Neural progenitor cell (in vitro differentiated cells): ENCODE measurements around the gene RNGTT. TPM values are rescaled to one million over a fixed set of nuclear protein-coding genes. Genes with fewer than 3 reads are reported as not detected.
A peak's percentile ranks its signal among the peaks of the same experiment; 100 is the strongest.
"Not testable (repeated sequence)": the region's sequence is repeated elsewhere in the genome, so short reads cannot be mapped to it uniquely, and the experiment has no call there.

Experiments used
- DNase-seq: peaks from one replicate; pipeline ENCODE4 v3.0.0-alpha.2; 2016; ENCODE audit warnings: low spot score
- H2AFZ ChIP-seq: fragments of 200-600 bp; sonication (generic); replicated peaks from 2 replicates; pipeline ENCODE4 v1.6.1; 2016; ENCODE audit warnings: antibody characterized with exemption
- H3F3A ChIP-seq: fragments of 200-600 bp; sonication (generic); 2 replicates; pipeline ENCODE4 v1.6.1; 2016; ENCODE audit warnings: antibody characterized with exemption, low read depth
- H3K27ac ChIP-seq: fragments of 200-600 bp; sonication (generic); 2 replicates; pipeline ENCODE4 v1.5.1; 2016; ENCODE audit warnings: mild to moderate bottlenecking
- H3K27me3 ChIP-seq: fragments of 200-600 bp; sonication (generic); 2 replicates; pipeline ENCODE4 v1.6.1; 2016; ENCODE audit warnings: mild to moderate bottlenecking, moderate library complexity
- H3K36me3 ChIP-seq: fragments of 200-600 bp; sonication (generic); 2 replicates; pipeline ENCODE4 v1.5.1; 2016
- H3K4me1 ChIP-seq: fragments of 200-600 bp; sonication (generic); 2 replicates; pipeline ENCODE4 v1.6.1; 2016; ENCODE audit warnings: mixed run types
- H3K4me2 ChIP-seq: fragments of 200-600 bp; sonication (generic); 2 replicates; pipeline ENCODE4 v1.6.1; 2016
- H3K4me3 ChIP-seq: fragments of 200-600 bp; sonication (generic); 2 replicates; pipeline ENCODE4 v1.5.1; 2016
- H3K79me2 ChIP-seq: fragments of 200-600 bp; sonication (generic); 2 replicates; pipeline ENCODE4 v1.6.1; 2016; ENCODE audit warnings: low read depth
- H3K9ac ChIP-seq: fragments of 200-600 bp; sonication (generic); 2 replicates; pipeline ENCODE4 v1.6.1; 2016
- H3K9me3 ChIP-seq: fragments of 200-600 bp; sonication (generic); 2 replicates; pipeline ENCODE4 v1.5.1; 2016; ENCODE audit warnings: low read depth
- H4K20me1 ChIP-seq: fragments of 200-600 bp; sonication (generic); 2 replicates; pipeline ENCODE4 v1.6.1; 2016; ENCODE audit warnings: low read depth
- H3K27ac Mint-ChIP-seq: 3 replicates; pipeline ENCODE4 v1.8.0; 2021; ENCODE audit warnings: mixed read lengths
- H3K27me3 Mint-ChIP-seq: 2 replicates; pipeline ENCODE4 v1.8.0; 2022; ENCODE audit warnings: low read depth, mild to moderate bottlenecking, inconsistent platforms, moderate library complexity, mixed read lengths; ENCODE audit not compliant: insufficient read depth
- H3K36me3 Mint-ChIP-seq: 3 replicates; pipeline ENCODE4 v1.8.0; 2021; ENCODE audit warnings: mixed read lengths
- H3K4me1 Mint-ChIP-seq: 3 replicates; pipeline ENCODE4 v1.8.0; 2021; ENCODE audit warnings: mixed read lengths
- H3K4me3 Mint-ChIP-seq: 3 replicates; pipeline ENCODE4 v1.8.0; 2021; ENCODE audit warnings: mild to moderate bottlenecking, moderate library complexity, mixed read lengths
- H3K9me3 Mint-ChIP-seq: 3 replicates; pipeline ENCODE4 v1.8.0; 2020; ENCODE audit warnings: mixed read lengths
- EZH2 ChIP-seq: fragments of 200-600 bp; sonication (generic); IDR thresholded peaks from 2 replicates; pipeline ENCODE4 v1.6.1; 2017; ENCODE audit warnings: antibody characterized with exemption, mild to moderate bottlenecking, moderate library complexity
- EZH2phosphoT487 ChIP-seq: fragments of 200-600 bp; sonication (generic); IDR thresholded peaks from 2 replicates; pipeline ENCODE4 v1.6.1; 2017; ENCODE audit warnings: antibody characterized with exemption
- total RNA-seq: library from RNA; depleted of rRNA; stranded (reverse); fragments of >200 nt; gene quantifications from 2 replicates; pipeline ENCODE4 v1.2.3, GENCODE V29; 2015; ENCODE audit warnings: low replicate concordance
- TF ChIP-seq, protein P1 (sequence below): fragments of 200-600 bp; sonication (generic); IDR thresholded peaks from 2 replicates; pipeline ENCODE4 v1.5.1; 2017; ENCODE audit warnings: antibody characterized with exemption, mild to moderate bottlenecking

Gene RNGTT
- total RNA-seq, 1 donor from 2014 or later = 71.7 TPM

DNA sequence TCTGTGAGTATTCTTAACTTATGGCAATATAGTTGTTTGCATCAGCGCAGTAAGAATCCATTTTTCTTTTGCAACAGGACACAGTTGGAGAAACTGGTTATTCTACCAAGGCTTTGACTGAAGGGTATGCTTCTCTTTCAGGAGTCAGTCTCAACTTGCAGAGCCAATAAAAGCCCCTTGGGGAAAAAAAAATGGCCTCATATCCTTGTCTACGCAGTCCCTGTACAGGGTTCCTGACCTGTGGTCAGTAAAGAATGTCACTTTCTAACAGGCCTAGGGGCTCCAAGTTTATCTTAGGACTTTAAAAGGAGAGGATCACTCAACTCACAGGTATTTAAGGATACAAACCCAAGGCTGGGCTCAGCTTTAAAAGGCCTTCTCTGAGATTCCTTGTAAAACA, 6.9 kb upstream of the RNGTT start:
- Mint-ChIP-seq H3K36me3 (no peaks in the 10 kb centered on the region), H3K27me3 (peaks cover 2% of the 10 kb centered on the region), H3K27ac (no peak overlapping the region), H3K4me3 (no peak overlapping the region), H3K4me1 (peaks cover 2% of the 10 kb centered on the region), H3K9me3 (no peaks in the 10 kb centered on the region)
- no peak for DNase-seq
- Histone ChIP-seq H3F3A (no peaks in the 10 kb centered on the region), H3K9ac (no peak overlapping the region), H3K27ac (no peak overlapping the region), H3K4me1 (no peaks in the 10 kb centered on the region), H3K4me2 (no peak overlapping the region), H3K4me3 (no peak overlapping the region), H2AFZ (no peak overlapping the region), H3K79me2 (no peaks in the 10 kb centered on the region), H3K27me3 (peaks cover 26% of the 10 kb centered on the region), H3K36me3 (no peaks in the 10 kb centered on the region), H3K9me3 (peaks cover 9% of the 10 kb centered on the region), H4K20me1 (no peaks in the 10 kb centered on the region)
- TF ChIP-seq, protein P1, sequence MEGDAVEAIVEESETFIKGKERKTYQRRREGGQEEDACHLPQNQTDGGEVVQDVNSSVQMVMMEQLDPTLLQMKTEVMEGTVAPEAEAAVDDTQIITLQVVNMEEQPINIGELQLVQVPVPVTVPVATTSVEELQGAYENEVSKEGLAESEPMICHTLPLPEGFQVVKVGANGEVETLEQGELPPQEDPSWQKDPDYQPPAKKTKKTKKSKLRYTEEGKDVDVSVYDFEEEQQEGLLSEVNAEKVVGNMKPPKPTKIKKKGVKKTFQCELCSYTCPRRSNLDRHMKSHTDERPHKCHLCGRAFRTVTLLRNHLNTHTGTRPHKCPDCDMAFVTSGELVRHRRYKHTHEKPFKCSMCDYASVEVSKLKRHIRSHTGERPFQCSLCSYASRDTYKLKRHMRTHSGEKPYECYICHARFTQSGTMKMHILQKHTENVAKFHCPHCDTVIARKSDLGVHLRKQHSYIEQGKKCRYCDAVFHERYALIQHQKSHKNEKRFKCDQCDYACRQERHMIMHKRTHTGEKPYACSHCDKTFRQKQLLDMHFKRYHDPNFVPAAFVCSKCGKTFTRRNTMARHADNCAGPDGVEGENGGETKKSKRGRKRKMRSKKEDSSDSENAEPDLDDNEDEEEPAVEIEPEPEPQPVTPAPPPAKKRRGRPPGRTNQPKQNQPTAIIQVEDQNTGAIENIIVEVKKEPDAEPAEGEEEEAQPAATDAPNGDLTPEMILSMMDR = no peak
- TF ChIP-seq EZH2phosphoT487 (no peak), EZH2 (no peak)

DNA sequence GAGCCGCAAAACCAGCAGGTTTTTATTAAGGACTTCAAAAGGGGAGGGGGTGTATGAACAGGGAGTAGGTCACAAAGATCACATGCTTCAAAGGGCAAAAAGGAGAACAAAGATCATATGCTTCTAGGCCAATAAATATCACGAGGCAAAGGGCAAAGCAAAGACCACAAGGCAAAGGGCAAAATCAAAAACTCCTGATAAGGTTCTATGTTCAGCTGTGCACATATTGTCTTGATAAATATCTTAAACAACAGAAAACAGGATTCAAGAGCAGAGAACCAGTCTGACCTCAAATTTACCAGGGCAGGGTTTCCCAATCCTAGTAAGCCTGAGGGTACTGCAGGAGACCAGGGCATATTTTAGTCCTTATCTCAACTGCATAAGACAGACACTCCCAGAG, 5.8 kb upstream of the RNGTT start:
- H2AFZ ChIP-seq, H3K9me3 Mint-ChIP-seq, H3K4me2 ChIP-seq, H3K4me3 ChIP-seq, H3K9me3 ChIP-seq, H3K36me3 Mint-ChIP-seq, H3K4me1 ChIP-seq, DNase-seq, H3K9ac ChIP-seq, H3K4me1 Mint-ChIP-seq, H3K27me3 Mint-ChIP-seq, H3F3A ChIP-seq, H3K36me3 ChIP-seq, H3K27ac ChIP-seq, H3K4me3 Mint-ChIP-seq, H4K20me1 ChIP-seq, H3K79me2 ChIP-seq: not testable (repeated sequence)
- H3K27me3 ChIP-seq = peaks cover 26% of the 10 kb centered on the region
- H3K27ac Mint-ChIP-seq = peak overlapping the region; percentile 14

DNA sequence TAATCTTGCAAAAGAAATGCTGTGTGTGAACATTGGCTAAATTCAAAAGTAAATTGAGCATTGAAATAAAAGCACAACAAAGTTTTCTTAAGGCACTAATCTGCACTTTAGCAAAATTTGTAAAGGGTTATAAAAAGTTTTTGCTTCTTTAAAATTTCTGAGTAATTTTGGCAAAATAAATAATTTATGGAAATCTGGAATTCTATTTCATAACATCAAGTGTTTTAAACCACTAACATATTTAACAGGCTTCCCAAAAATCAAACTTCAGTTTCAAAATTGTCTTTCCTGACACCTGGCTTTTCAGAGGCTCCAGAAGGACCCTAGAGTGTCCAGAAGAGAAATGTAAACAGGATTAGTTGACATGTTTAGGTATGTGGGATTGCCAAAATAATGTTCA, 4.5 kb upstream of the RNGTT start:
- peaks cover 16% of the 10 kb centered on the region for H3K4me1 Mint-ChIP-seq
- no peak overlapping the region for H3K9ac ChIP-seq
- TF ChIP-seq, protein P1 = no peak
- TF ChIP-seq EZH2 = no peak
- no peak overlapping the region for H2AFZ ChIP-seq
- no peak overlapping the region for H3K27ac Mint-ChIP-seq
- no peak for DNase-seq
- H3K27me3 Mint-ChIP-seq = peaks cover 1% of the 10 kb centered on the region
- H3K27me3 ChIP-seq = peaks cover 17% of the 10 kb centered on the region
- peaks cover 9% of the 10 kb centered on the region for H3K9me3 ChIP-seq
- H3K79me2 ChIP-seq = peaks cover 4% of the 10 kb centered on the region
- no peak overlapping the region for H3K27ac ChIP-seq
- no peak overlapping the region for H3K4me3 ChIP-seq
- H4K20me1 ChIP-seq = no peaks in the 10 kb centered on the region
- H3K36me3 ChIP-seq = no peaks in the 10 kb centered on the region
- H3K9me3 Mint-ChIP-seq = no peaks in the 10 kb centered on the region
- peaks cover 1% of the 10 kb centered on the region for H3K36me3 Mint-ChIP-seq
- H3K4me2 ChIP-seq = no peak overlapping the region
- H3F3A ChIP-seq = peaks cover 12% of the 10 kb centered on the region
- no peaks in the 10 kb centered on the region for H3K4me1 ChIP-seq
- no peak overlapping the region for H3K4me3 Mint-ChIP-seq

GRCh38 chr6:88965691-88966090, 2.3 kb upstream of the RNGTT start:
- H3K4me3 Mint-ChIP-seq = peak overlapping the region; percentile 99
- peaks cover 9% of the 10 kb centered on the region for H3K9me3 ChIP-seq

More at GRCh38 chr6:88965691-88966090, 2.3 kb upstream of the RNGTT start:
- H2AFZ ChIP-seq = no peak overlapping the region
- H3K4me3 ChIP-seq = no peak overlapping the region
- peaks cover 2% of the 10 kb centered on the region for H3K27me3 Mint-ChIP-seq
- DNase-seq = no peak
- H3K9ac ChIP-seq = no peak overlapping the region
- H3K36me3 Mint-ChIP-seq = peaks cover 13% of the 10 kb centered on the region
- H3K4me2 ChIP-seq = no peak overlapping the region
- H3K4me1 ChIP-seq = no peaks in the 10 kb centered on the region
- TF ChIP-seq, protein P1 = no peak
- no peak for TF ChIP-seq EZH2phosphoT487
- no peak for TF ChIP-seq EZH2
- no peak overlapping the region for H3K27ac Mint-ChIP-seq
- H3K27me3 ChIP-seq = peaks cover 6% of the 10 kb centered on the region
- no peaks in the 10 kb centered on the region for H3K9me3 Mint-ChIP-seq
- H3K27ac ChIP-seq = no peak overlapping the region
- H3K79me2 ChIP-seq = peaks cover 26% of the 10 kb centered on the region
- H3F3A ChIP-seq = peaks cover 12% of the 10 kb centered on the region
- no peaks in the 10 kb centered on the region for H4K20me1 ChIP-seq
- H3K4me1 Mint-ChIP-seq = peaks cover 21% of the 10 kb centered on the region
- H3K36me3 ChIP-seq = no peaks in the 10 kb centered on the region
